ENCODE results near the gene LUZP1.
A peak's percentile ranks its signal among the peaks of the same experiment; 100 is the strongest.

Gene LUZP1

GRCh38 chr1:23188434-23188884 is 19.8 kb upstream of the LUZP1 start:
- DNase-seq: no peak

GRCh38 chr1:23187637-23188036 is 19.0 kb upstream of the LUZP1 start:
- no peak for DNase-seq

GRCh38 chr1:23185381-23185780 is 16.7 kb upstream of the LUZP1 start:
- DNase-seq: no peak

- no peak for DNase-seq
These were observed 15.7 kb upstream of the LUZP1 start for GRCh38 chr1:23184212-23184934.

GRCh38 chr1:23179862-23180261 is 11.2 kb upstream of the LUZP1 start:
- no peak for DNase-seq

- no peak for DNase-seq
These were observed 10.3 kb upstream of the LUZP1 start for GRCh38 chr1:23178950-23179349.

- no peak for DNase-seq
These were observed 9.8 kb upstream of the LUZP1 start for GRCh38 chr1:23178414-23178813.

- DNase-seq: no peak
These were observed 9.1 kb upstream of the LUZP1 start for GRCh38 chr1:23177438-23178380.

GRCh38 chr1:23177031-23177430 is 8.4 kb upstream of the LUZP1 start:
- DNase-seq: no peak

- DNase-seq: no peak
These were observed 5.9 kb upstream of the LUZP1 start for GRCh38 chr1:23174426-23175110.

GRCh38 chr1:23171181-23171755 is 2.6 kb upstream of the LUZP1 start:
- no peak for DNase-seq

GRCh38 chr1:23169727-23170335 is 1.2 kb upstream of the LUZP1 start:
- DNase-seq: peak; percentile 32

- no peak for DNase-seq
These were observed 529 bp upstream of the LUZP1 start for GRCh38 chr1:23169195-23169575.

- DNase-seq: no peak
These were observed 594 bp downstream of the LUZP1 start for GRCh38 chr1:23168079-23168444.

GRCh38 chr1:23167353-23168078 is 1.1 kb downstream of the LUZP1 start:
- no peak for DNase-seq

- DNase-seq: no peak
These were observed 1.8 kb downstream of the LUZP1 start for GRCh38 chr1:23166854-23167253.

- DNase-seq: no peak
These were observed 5.3 kb downstream of the LUZP1 start for GRCh38 chr1:23163395-23163794.

GRCh38 chr1:23159963-23160877 is 8.4 kb downstream of the LUZP1 start:
- no peak for DNase-seq

GRCh38 chr1:23156940-23157339 is 11.7 kb downstream of the LUZP1 start:
- DNase-seq: no peak

- DNase-seq: no peak
These were observed 15.5 kb downstream of the LUZP1 start for GRCh38 chr1:23152966-23153684.
